ENCODE results near the gene CDKN2AIPNL. TPM values are rescaled to one million over a fixed set of nuclear protein-coding genes. Genes with fewer than 3 reads are reported as not detected.

Gene CDKN2AIPNL
- total RNA-seq, 2 donors from 2014 or later, result 51.8 to 62.0 TPM

GRCh38 chr5:134355681-134356080, 56.0 kb downstream of the CDKN2AIPNL start:
- no peaks in the 10 kb centered on the region for H3K27me3 Mint-ChIP-seq (ENCODE audit: insufficient read depth)
- no peak overlapping the region for H3K4me3 ChIP-seq (ENCODE audit: low read length)
- H3K9me3 ChIP-seq (ENCODE audit: control insufficient read depth, low read length), result no peaks in the 10 kb centered on the region
- 86 to 96% methylated on average over 1 to 5 of the region's 5 CpGs for WGBS, 2 experiments (ENCODE audit: insufficient coverage in 1 of 2, insufficient read length in 1 of 2)
- no peak for TF ChIP-seq CTCF (conservative IDR thresholded peaks at IDR 0.05)
- H3K4me3 Mint-ChIP-seq, result no peak overlapping the region
- no peaks in the 10 kb centered on the region for H3K36me3 ChIP-seq (ENCODE audit: control insufficient read depth, insufficient read depth, low read length)
- no peak overlapping the region for H3K9ac ChIP-seq (ENCODE audit: extremely low read depth, low read length, poor library complexity, severe bottlenecking)
- no peak for DNase-seq
- no peaks in the 10 kb centered on the region for H3K9me3 Mint-ChIP-seq
- no peaks in the 10 kb centered on the region for H3K4me1 Mint-ChIP-seq
- H3K27me3 ChIP-seq (ENCODE audit: control insufficient read depth, insufficient read depth, low read length, poor library complexity, severe bottlenecking), result no peaks in the 10 kb centered on the region
- H3K4me1 ChIP-seq (ENCODE audit: control insufficient read depth, insufficient read depth, low read length), result no peaks in the 10 kb centered on the region
- peaks cover 7% of the 10 kb centered on the region for H3K36me3 Mint-ChIP-seq (ENCODE audit: low read depth)
- H3K27ac ChIP-seq (ENCODE audit: low read depth, low read length), result no peak overlapping the region
- H3K27ac Mint-ChIP-seq, result no peak overlapping the region

Other genes starting within 250 kb of the CDKN2AIPNL start
- 100 to 1,000 TPM; 357 to 427 TPM for gene SKP1, start 234.9 kb downstream of the CDKN2AIPNL start, total RNA-seq
- gene PPP2CA, start 185.8 kb downstream of the CDKN2AIPNL start, total RNA-seq, result 100 to 1,000 TPM; 174 to 185 TPM
- 1 to 10 TPM; 2.3 to 5.2 TPM for gene CDKL3, start 44.7 kb downstream of the CDKN2AIPNL start, total RNA-seq
- 10 to 100 TPM; 54.5 to 62.0 TPM for gene UBE2B, start 40.3 kb downstream of the CDKN2AIPNL start, total RNA-seq
- 10 to 100 TPM; 33.9 to 51.9 TPM for gene JADE2, start 113.8 kb upstream of the CDKN2AIPNL start, total RNA-seq
- 10 to 100 TPM; 18.4 to 24.2 TPM for gene SAR1B, start 220.9 kb upstream of the CDKN2AIPNL start, total RNA-seq
- gene SEC24A, start 236.9 kb upstream of the CDKN2AIPNL start, total RNA-seq, result 10 to 100 TPM; 26.5 to 32.1 TPM